WTC11 (cell line): Measurements from ENCODE around the gene DLG5. TPM values are rescaled to one million over a fixed set of nuclear protein-coding genes. Genes with fewer than 3 reads are reported as not detected.

Source experiments
- ATAC-seq: fragments of 200-7000 bp; cut with Tn5 transposase; 2 replicates; pipeline ENCODE4 v1.10.0; 2021; ENCODE audit warnings: mild to moderate bottlenecking, moderate library complexity
- CTCF ChIA-PET: fragments of 300-600 bp; sonication (Branson Sonifier 250); formaldehyde crosslinking; loops from one replicate; lab custom pipeline; 2021; ENCODE audit warnings: antibody characterized with exemption; lab: Charles Lee
- POLR2A ChIA-PET: fragments of 350-600 bp; sonication (Branson Sonifier 250); formaldehyde crosslinking; loops from one replicate; lab custom pipeline; 2021; ENCODE audit warnings: antibody characterized with exemption; lab: Charles Lee
- DNase-seq: peaks from one replicate; pipeline ENCODE4 v3.0.0; 2021; ENCODE audit warnings: low spot score
- H3K27ac Mint-ChIP-seq: 2 replicates; pipeline ENCODE4 v1.8.0; 2021; ENCODE audit warnings: mixed read lengths
- H3K27me3 Mint-ChIP-seq: 2 replicates; pipeline ENCODE4 v1.8.0; 2021; ENCODE audit warnings: low read depth, mild to moderate bottlenecking, moderate library complexity, mixed read lengths
- H3K36me3 Mint-ChIP-seq: 2 replicates; pipeline ENCODE4 v1.8.0; 2021; ENCODE audit warnings: mixed read lengths
- H3K4me1 Mint-ChIP-seq: 2 replicates; pipeline ENCODE4 v1.8.0; 2022; ENCODE audit warnings: mixed read lengths
- H3K4me3 Mint-ChIP-seq: 2 replicates; pipeline ENCODE4 v1.8.0; 2021; ENCODE audit warnings: mild to moderate bottlenecking, moderate library complexity, mixed read lengths
- H3K9me3 Mint-ChIP-seq: 2 replicates; pipeline ENCODE4 v1.8.0; 2021; ENCODE audit warnings: mixed read lengths
- CTCF ChIP-seq: fragments of 200-600 bp; IDR thresholded peaks from 2 replicates; pipeline ENCODE4 v1.8.0; 2022; ENCODE audit warnings: antibody characterized with exemption
- FOXK1 ChIP-seq: sonication (generic); formaldehyde crosslinking; IDR thresholded peaks from 2 replicates; pipeline ENCODE4 v1.8.0; 2022; ENCODE audit warnings: mild to moderate bottlenecking, moderate library complexity, missing genetic modification reagents
- JAZF1 ChIP-seq: fragments of 250-450 bp; sonication (Bioruptor Pico); IDR thresholded peaks from 2 replicates; pipeline ENCODE4 v1.9.0; 2021; ENCODE audit warnings: moderate library complexity, mild to moderate bottlenecking, inconsistent platforms
- MYBL2 ChIP-seq: sonication (generic); formaldehyde crosslinking; IDR thresholded peaks from 2 replicates; pipeline ENCODE4 v1.8.1; 2023; ENCODE audit warnings: mild to moderate bottlenecking, moderate library complexity, missing genetic modification reagents
- NFATC4 ChIP-seq: fragments of 250-450 bp; sonication (Bioruptor Pico); IDR thresholded peaks from 2 replicates; pipeline ENCODE4 v1.9.0; 2021; ENCODE audit warnings: mild to moderate bottlenecking
- NR1H2 ChIP-seq: sonication (generic); formaldehyde crosslinking; IDR thresholded peaks from 2 replicates; pipeline ENCODE4 v1.9.0; 2021; ENCODE audit warnings: mild to moderate bottlenecking, moderate library complexity, missing genetic modification reagents
- PRDM15 ChIP-seq: sonication (generic); formaldehyde crosslinking; IDR thresholded peaks from 2 replicates; pipeline ENCODE4 v1.8.0; 2022; ENCODE audit warnings: missing genetic modification reagents
- PREB ChIP-seq: sonication (generic); formaldehyde crosslinking; IDR thresholded peaks from 2 replicates; pipeline ENCODE4 v1.8.1; 2022; ENCODE audit warnings: mild to moderate bottlenecking, missing genetic modification reagents, moderate library complexity, borderline replicate concordance
- SMAD4 ChIP-seq: sonication (generic); formaldehyde crosslinking; IDR thresholded peaks from 2 replicates; pipeline ENCODE4 v1.8.0; 2022; ENCODE audit warnings: mild to moderate bottlenecking, missing genetic modification reagents
- SP1 ChIP-seq: sonication (generic); formaldehyde crosslinking; conservative IDR thresholded peaks from 2 replicates; pipeline ENCODE4 v1.8.1; 2022; ENCODE audit warnings: missing genetic modification reagents
- STAT6 ChIP-seq: sonication (generic); formaldehyde crosslinking; conservative IDR thresholded peaks from 2 replicates; pipeline ENCODE4 v1.8.1; 2023; ENCODE audit warnings: mild to moderate bottlenecking, low read depth, missing genetic modification reagents, moderate library complexity
- TCF7 ChIP-seq: sonication (generic); formaldehyde crosslinking; IDR thresholded peaks from 2 replicates; pipeline ENCODE4 v1.8.0; 2022; ENCODE audit warnings: mild to moderate bottlenecking, low read depth, missing genetic modification reagents, moderate library complexity
- TEAD4 ChIP-seq: sonication (generic); formaldehyde crosslinking; IDR thresholded peaks from 2 replicates; pipeline ENCODE4 v1.8.0; 2022; ENCODE audit warnings: mild to moderate bottlenecking, missing genetic modification reagents
- ZNF219 ChIP-seq: sonication (generic); formaldehyde crosslinking; IDR thresholded peaks from 2 replicates; pipeline ENCODE4 v1.8.0; 2023; ENCODE audit warnings: missing genetic modification reagents, mild to moderate bottlenecking, borderline replicate concordance
- ZNF317 ChIP-seq: sonication (generic); formaldehyde crosslinking; IDR thresholded peaks from 2 replicates; pipeline ENCODE4 v1.8.1; 2023; ENCODE audit warnings: low read depth, mild to moderate bottlenecking, moderate library complexity, missing genetic modification reagents, borderline replicate concordance
- ZNF416 ChIP-seq: fragments of 250-450 bp; sonication (Bioruptor Pico); IDR thresholded peaks from 2 replicates; pipeline ENCODE4 v1.9.0; 2021; ENCODE audit warnings: mild to moderate bottlenecking, inconsistent platforms
- total RNA-seq: library from RNA; stranded (reverse); gene quantifications from 3 replicates; pipeline ENCODE4 v1.2.3, GENCODE V29; 2021
- TF ChIP-seq, protein P1 (sequence below): fragments of 250-450 bp; sonication (Bioruptor Pico); IDR thresholded peaks from 2 replicates; pipeline ENCODE4 v2.1.2; 2022; ENCODE audit warnings: mild to moderate bottlenecking, moderate library complexity
- TF ChIP-seq, protein P2 (sequence below): fragments of 250-450 bp; sonication (Bioruptor Pico); conservative IDR thresholded peaks from 2 replicates; pipeline ENCODE4 v1.9.0; 2021; ENCODE audit warnings: mild to moderate bottlenecking
- TF ChIP-seq, protein P3 (sequence below): sonication (generic); formaldehyde crosslinking; IDR thresholded peaks from 2 replicates; pipeline ENCODE4 v1.8.0; 2022; ENCODE audit warnings: mild to moderate bottlenecking, missing genetic modification reagents

The DLG5 gene
- total RNA-seq, 1 experiment from 2014 or later = 65.5 TPM

DNA sequence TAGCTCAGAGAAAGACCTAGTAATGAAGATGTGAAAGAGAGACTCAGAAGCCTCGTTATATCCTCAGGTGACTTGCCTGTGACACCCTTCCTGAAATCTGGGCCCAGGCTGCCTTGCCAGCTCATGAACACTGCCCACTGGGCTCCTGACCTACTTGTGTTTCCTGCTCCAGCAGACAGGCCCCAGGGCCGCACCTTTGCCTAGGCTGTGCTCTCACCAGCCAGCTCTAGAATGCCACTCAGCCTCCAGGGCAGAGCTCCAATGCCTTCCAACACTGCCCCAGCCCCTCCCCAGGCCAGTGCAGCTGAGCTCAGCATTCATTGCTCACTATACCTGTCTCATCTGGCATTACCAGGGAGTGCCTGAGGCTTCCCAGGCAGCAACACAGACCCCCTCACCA lies 94.3 kb downstream of the DLG5 start (continued):
- no peak for TF ChIP-seq PRDM15 (CRISPR knock-in tag)
- TF ChIP-seq, protein P1, sequence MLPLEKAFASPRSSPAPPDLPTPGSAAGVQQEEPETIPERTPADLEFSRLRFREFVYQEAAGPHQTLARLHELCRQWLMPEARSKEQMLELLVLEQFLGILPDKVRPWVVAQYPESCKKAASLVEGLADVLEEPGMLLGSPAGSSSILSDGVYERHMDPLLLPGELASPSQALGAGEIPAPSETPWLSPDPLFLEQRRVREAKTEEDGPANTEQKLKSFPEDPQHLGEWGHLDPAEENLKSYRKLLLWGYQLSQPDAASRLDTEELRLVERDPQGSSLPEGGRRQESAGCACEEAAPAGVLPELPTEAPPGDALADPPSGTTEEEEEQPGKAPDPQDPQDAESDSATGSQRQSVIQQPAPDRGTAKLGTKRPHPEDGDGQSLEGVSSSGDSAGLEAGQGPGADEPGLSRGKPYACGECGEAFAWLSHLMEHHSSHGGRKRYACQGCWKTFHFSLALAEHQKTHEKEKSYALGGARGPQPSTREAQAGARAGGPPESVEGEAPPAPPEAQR (CRISPR knock-in tag) = no peak
- no peak for TF ChIP-seq TCF7 (CRISPR knock-in tag)
- TF ChIP-seq ZNF219 (CRISPR knock-in tag) = no peak
- TF ChIP-seq ZNF317 (CRISPR knock-in tag) = no peak
- TF ChIP-seq ZNF416 (CRISPR knock-in tag) = no peak
- TF ChIP-seq, protein P2, sequence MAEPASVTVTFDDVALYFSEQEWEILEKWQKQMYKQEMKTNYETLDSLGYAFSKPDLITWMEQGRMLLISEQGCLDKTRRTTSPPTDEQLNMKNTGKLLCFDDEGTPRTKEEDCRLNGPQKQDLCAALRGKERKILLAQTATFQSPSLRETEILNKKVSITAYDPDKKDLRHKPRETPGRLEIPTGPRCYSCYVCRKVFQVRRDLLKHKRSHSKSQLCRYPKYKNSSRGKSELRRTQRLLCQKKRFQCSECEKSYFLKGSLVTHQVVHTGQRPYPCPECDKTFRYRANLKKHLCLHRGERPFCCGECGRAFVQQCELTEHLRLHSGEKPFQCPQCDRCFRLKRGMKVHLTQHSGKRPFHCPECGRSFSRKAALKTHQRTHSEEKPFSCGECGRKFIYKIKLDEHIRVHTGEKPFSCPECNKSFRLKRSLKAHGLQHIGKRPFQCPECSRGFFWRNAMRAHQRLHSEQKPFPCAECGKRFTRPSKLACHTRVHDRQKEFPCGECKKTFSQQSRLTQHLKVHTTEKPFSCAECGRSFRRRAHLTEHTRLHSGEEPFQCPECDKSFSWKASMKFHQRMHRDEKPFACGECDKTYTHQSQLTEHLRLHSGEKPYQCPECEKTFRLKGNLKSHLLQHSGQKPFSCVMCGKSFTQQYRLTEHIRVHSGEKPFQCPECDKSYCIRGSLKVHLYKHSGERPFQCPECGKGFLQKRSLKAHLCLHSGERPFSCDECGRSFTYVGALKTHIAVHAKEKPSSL = no peak
- TF ChIP-seq SMAD4 (CRISPR knock-in tag) = no peak
- no peak for TF ChIP-seq NR1H2
- TF ChIP-seq NFATC4 (CRISPR knock-in tag) = no peak
- no peak for TF ChIP-seq JAZF1 (CRISPR knock-in tag)

DNA sequence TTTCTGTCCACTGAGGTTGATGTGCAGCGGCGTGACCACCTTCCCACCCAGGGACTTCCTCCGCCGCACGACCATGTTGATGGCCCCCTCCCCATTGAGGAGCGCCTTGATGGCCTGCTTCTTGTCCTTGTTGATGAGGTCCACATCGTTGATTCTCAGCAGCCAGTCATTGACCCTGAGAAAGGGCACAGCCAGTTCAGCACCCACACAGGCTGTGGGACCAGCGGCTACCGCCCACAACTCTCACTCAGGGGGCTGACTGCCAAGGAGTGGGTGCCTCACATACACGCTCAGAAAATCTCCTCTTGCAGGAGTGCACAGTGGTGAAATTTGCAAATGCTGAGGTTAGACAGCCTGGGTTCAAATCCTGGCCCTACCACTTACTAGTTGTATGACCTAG lies 97.2 kb downstream of the DLG5 start:
- Mint-ChIP-seq H3K9me3 (no peaks in the 10 kb centered on the region), H3K36me3 (peaks cover 42% of the 10 kb centered on the region), H3K4me1 (0 out of 2 replicates have a peak, but pooled peaks cover 2% of the 10 kb centered on the region), H3K4me3 (no peak overlapping the region), H3K27me3 (no peaks in the 10 kb centered on the region), H3K27ac (no peak overlapping the region)
- ChIA-PET POLR2A (no interaction called here), CTCF (no interaction called here)
- DNase-seq = no peak
- no peak for ATAC-seq
- no peak for TF ChIP-seq FOXK1
- no peak for TF ChIP-seq MYBL2 (CRISPR knock-in tag)
- no peak for TF ChIP-seq CTCF
- TF ChIP-seq PREB (CRISPR knock-in tag) = no peak
- TF ChIP-seq, protein P3, sequence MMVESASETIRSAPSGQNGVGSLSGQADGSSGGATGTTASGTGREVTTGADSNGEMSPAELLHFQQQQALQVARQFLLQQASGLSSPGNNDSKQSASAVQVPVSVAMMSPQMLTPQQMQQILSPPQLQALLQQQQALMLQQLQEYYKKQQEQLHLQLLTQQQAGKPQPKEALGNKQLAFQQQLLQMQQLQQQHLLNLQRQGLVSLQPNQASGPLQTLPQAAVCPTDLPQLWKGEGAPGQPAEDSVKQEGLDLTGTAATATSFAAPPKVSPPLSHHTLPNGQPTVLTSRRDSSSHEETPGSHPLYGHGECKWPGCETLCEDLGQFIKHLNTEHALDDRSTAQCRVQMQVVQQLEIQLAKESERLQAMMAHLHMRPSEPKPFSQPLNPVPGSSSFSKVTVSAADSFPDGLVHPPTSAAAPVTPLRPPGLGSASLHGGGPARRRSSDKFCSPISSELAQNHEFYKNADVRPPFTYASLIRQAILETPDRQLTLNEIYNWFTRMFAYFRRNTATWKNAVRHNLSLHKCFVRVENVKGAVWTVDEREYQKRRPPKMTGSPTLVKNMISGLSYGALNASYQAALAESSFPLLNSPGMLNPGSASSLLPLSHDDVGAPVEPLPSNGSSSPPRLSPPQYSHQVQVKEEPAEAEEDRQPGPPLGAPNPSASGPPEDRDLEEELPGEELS = no peak
- no peak for TF ChIP-seq STAT6 (CRISPR knock-in tag)
- TF ChIP-seq SP1 (CRISPR knock-in tag) = no peak
- no peak for TF ChIP-seq TEAD4 (CRISPR knock-in tag)
